PFSK-1 (cell line): Measurements from ENCODE around the gene PTPN21.

ENCODE experiments used
- POLR2AphosphoS5 ChIP-seq: IDR thresholded peaks from 2 replicates; pipeline ENCODE4 v1.6.1; 2012; ENCODE audit warnings: low read depth, mild to moderate bottlenecking, control low read depth, low read length, moderate library complexity
- REST ChIP-seq, 2 experiments: IDR thresholded peaks; 2 replicates each; pipeline versions ENCODE4 v1.6.1 to v1.8.0; 2011 to 2012; ENCODE audit warnings: low read depth in 2 of 2, low read length in 2 of 2, control low read depth in 1 of 2, inconsistent platforms in 1 of 2, mild to moderate bottlenecking in 1 of 2, moderate library complexity in 1 of 2; ENCODE audit not compliant: insufficient read depth in 1 of 2
- SIN3A ChIP-seq: IDR thresholded peaks from 2 replicates; pipeline ENCODE4 v1.6.1; 2012; ENCODE audit warnings: mild to moderate bottlenecking, low read length, moderate library complexity, borderline replicate concordance; ENCODE audit not compliant: insufficient read depth

DNA sequence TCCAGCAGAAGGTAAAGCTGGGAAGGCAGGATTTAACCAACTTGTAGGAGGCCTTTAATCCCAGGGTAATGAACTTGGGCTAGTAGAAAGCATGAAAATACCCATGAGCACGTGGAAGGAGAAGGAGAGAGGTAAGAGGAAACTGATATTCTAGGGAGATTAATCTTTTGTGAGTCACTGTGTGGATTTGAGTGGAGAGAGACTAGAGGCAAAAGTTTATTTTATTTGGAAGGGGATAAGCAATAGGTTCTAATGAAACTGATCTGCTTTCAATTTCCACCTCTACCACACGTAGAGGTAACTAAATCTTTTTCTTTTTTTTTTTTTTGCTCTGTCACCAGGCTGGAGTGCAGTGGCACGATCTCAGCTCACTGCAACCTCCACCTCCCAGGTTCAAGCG is 52.1 kb downstream of the PTPN21 start:
- TF ChIP-seq POLR2AphosphoS5: no peak
- TF ChIP-seq REST (IDR thresholded peaks at IDR 0.05; ENCODE audit: insufficient read depth in 1 of 2, low read depth in 2 of 2, low read length in 2 of 2): no peak
- no peak for TF ChIP-seq SIN3A
